MG63 (cell line): ENCODE data around the gene OR8J3. TPM values are rescaled to one million over a fixed set of nuclear protein-coding genes. Genes with fewer than 3 reads are reported as not detected.

Experiments used
- total RNA-seq: library from RNA; depleted of rRNA; stranded (reverse); fragments of >200 nt; shearing (Covaris generic); gene quantifications from 2 replicates; pipeline ENCODE4 v1.2.3, GENCODE V29; 2014; ENCODE audit warnings: low replicate concordance; rRNA removed

Gene OR8J3
- total RNA-seq, 1 experiment from 2014 or later: not detected

Other genes with a start within 250 kb of the OR8J3 start
- not detected in 2 replicates for gene OR5W2, start 225.6 kb downstream of the OR8J3 start, total RNA-seq
- gene OR5I1, start 203.8 kb downstream of the OR8J3 start, total RNA-seq: not detected in 2 replicates
- not detected in 2 replicates for gene OR10AG1, start 170.3 kb downstream of the OR8J3 start, total RNA-seq
- gene OR5F1, start 145.6 kb downstream of the OR8J3 start, total RNA-seq: not detected in 2 replicates
- gene OR5AS1, start 112.5 kb downstream of the OR8J3 start, total RNA-seq: not detected in 2 replicates
- gene OR8I2, start 46.9 kb downstream of the OR8J3 start, total RNA-seq: not detected in 2 replicates
- gene OR8H2, start 36.5 kb downstream of the OR8J3 start, total RNA-seq: not detected in 2 replicates
- not detected in 2 replicates for gene OR8H3, start 17.8 kb downstream of the OR8J3 start, total RNA-seq
- gene OR8K5, start 20.1 kb upstream of the OR8J3 start, total RNA-seq: not detected in 2 replicates
- not detected in 2 replicates for gene OR5J2, start 36.4 kb upstream of the OR8J3 start, total RNA-seq
- gene OR5T2, start 94.1 kb upstream of the OR8J3 start, total RNA-seq: not detected in 2 replicates
- gene OR5T3, start 112.1 kb upstream of the OR8J3 start, total RNA-seq: not detected in 2 replicates
- not detected in 2 replicates for gene OR5T1, start 134.0 kb upstream of the OR8J3 start, total RNA-seq
- not detected in 2 replicates for gene OR8H1, start 152.1 kb upstream of the OR8J3 start, total RNA-seq
- gene OR8K3, start 174.9 kb upstream of the OR8J3 start, total RNA-seq: not detected in 2 replicates
- not detected in 2 replicates for gene OR8K1, start 205.8 kb upstream of the OR8J3 start, total RNA-seq
- gene OR8J1, start 214.1 kb upstream of the OR8J3 start, total RNA-seq: not detected in 2 replicates
- not detected in 2 replicates for gene OR8U1, start 235.4 kb upstream of the OR8J3 start, total RNA-seq